Measurements from ENCODE around the gene AMN1. TPM values are rescaled to one million over a fixed set of nuclear protein-coding genes. Genes with fewer than 3 reads are reported as not detected.
"Not testable (repeated sequence)": the region's sequence is repeated elsewhere in the genome, so short reads cannot be mapped to it uniquely, and the experiment has no call there.

AMN1 gene
- total RNA-seq, 2 experiments from 2014 or later = 3.5 to 4.1 TPM

- intact Hi-C loops (cut with micrococcal nuclease) = loop anchor here (10.0 kb wide), 1 partner anchor 172 kb away; no protein-coding TSS in a partner anchor
- ATAC-seq (no peak), DNase-seq (no peak)
- H3K27me3 Mint-ChIP-seq = no peaks in the 10 kb centered on the region
- no peak for TF ChIP-seq CTCF (IDR thresholded peaks at IDR 0.05)
- H3K9me3 Mint-ChIP-seq = peaks cover 12% of the 10 kb centered on the region
- CTCF ChIA-PET = no interaction called here
- H3K4me3 Mint-ChIP-seq = peak overlapping the region; percentile 22
- H3K4me1 Mint-ChIP-seq (ENCODE audit: low read depth) = peaks cover 65% of the 10 kb centered on the region
- POLR2A ChIA-PET = interaction anchor here (1.2 kb wide), 1 partner anchor 11 kb away, joined by 3 read pairs; no protein-coding TSS in a partner anchor
- H3K36me3 Mint-ChIP-seq (ENCODE audit: low read depth) = peaks cover 50% of the 10 kb centered on the region
- H3K27ac Mint-ChIP-seq = peak overlapping the region; percentile 80
Observed at GRCh38 chr12:31722580-31722979, 6.2 kb downstream of the AMN1 start.

- H3K4me3 Mint-ChIP-seq; H3K27me3 Mint-ChIP-seq; CTCF ChIA-PET; H3K27ac Mint-ChIP-seq; intact Hi-C loops (cut with micrococcal nuclease); ATAC-seq; POLR2A ChIA-PET: not testable (repeated sequence)
- Mint-ChIP-seq H3K9me3 (peaks cover 18% of the 10 kb centered on the region), H3K36me3 (ENCODE audit: low read depth) (peaks cover 52% of the 10 kb centered on the region), H3K4me1 (ENCODE audit: low read depth) (peaks cover 43% of the 10 kb centered on the region)
- DNase-seq = peak; percentile 27
Observed at GRCh38 chr12:31718542-31719198, 10.2 kb downstream of the AMN1 start.

DNA sequence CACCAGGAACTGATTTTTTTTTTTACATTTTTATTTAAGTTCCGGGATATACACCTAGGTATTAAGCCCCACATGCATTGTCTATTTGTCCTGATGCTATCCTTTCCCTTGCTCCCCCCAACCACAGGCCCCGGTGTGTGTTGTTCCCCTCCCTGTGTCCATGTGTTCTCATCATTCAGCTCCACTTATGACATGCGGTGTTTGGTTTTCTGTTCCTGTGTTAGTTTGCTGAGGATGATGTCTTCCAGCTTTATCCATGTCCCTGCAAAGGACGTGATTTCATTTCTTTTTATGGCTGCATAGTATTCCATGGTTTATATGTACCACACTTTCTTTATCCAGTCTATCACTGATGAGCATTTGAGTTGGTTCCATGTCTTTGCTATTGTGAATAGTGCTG is 11.8 kb downstream of the AMN1 start:
- H3K27ac Mint-ChIP-seq, POLR2A ChIA-PET, ATAC-seq: not testable (repeated sequence)

GRCh38 chr12:31715283-31715825 is 13.5 kb downstream of the AMN1 start:
- Mint-ChIP-seq H3K36me3 (ENCODE audit: low read depth) (peaks cover 34% of the 10 kb centered on the region), H3K9me3 (peaks cover 15% of the 10 kb centered on the region), H3K27me3 (no peaks in the 10 kb centered on the region), H3K27ac (peak overlapping the region; percentile 5), H3K4me1 (ENCODE audit: low read depth) (peaks cover 15% of the 10 kb centered on the region), H3K4me3 (no peak overlapping the region)
- ATAC-seq = no peak
- no peak for DNase-seq
- ChIA-PET CTCF (interaction anchor here (0.8 to 3.4 kb wide), 4 partner anchors 10 to 62 kb away, joined by 3 to 11 read pairs (median 4); no protein-coding TSS in a partner anchor), POLR2A (interaction anchor here (0.6 to 1.4 kb wide), 4 partner anchors 13 to 245 kb away, joined by 3 to 4 read pairs (median 3); partner anchors contain the start of gene AMN1)
- intact Hi-C loops (cut with micrococcal nuclease) = no loop called here
- TF ChIP-seq CTCF (IDR thresholded peaks at IDR 0.05) = no peak

More for the DNA sequence above, 11.8 kb downstream of the AMN1 start:
- CTCF ChIA-PET; DNase-seq; intact Hi-C loops (cut with micrococcal nuclease); H3K4me3 Mint-ChIP-seq; H3K27me3 Mint-ChIP-seq: not testable (repeated sequence)
- Mint-ChIP-seq H3K4me1 (ENCODE audit: low read depth) (peaks cover 26% of the 10 kb centered on the region), H3K9me3 (peaks cover 16% of the 10 kb centered on the region), H3K36me3 (ENCODE audit: low read depth) (peaks cover 44% of the 10 kb centered on the region)

- peaks cover 36% of the 10 kb centered on the region for H3K36me3 Mint-ChIP-seq (ENCODE audit: low read depth)
- peaks cover 17% of the 10 kb centered on the region for H3K9me3 Mint-ChIP-seq
- intact Hi-C loops (cut with micrococcal nuclease) = no loop called here
Observed at GRCh38 chr12:31714406-31715271, 14.2 kb downstream of the AMN1 start.

More at GRCh38 chr12:31714406-31715271, 14.2 kb downstream of the AMN1 start:
- ATAC-seq (no peak), DNase-seq (no peak)
- CTCF ChIA-PET = interaction anchor here (0.8 to 3.4 kb wide), 4 partner anchors 11 to 61 kb away, joined by 3 to 11 read pairs (median 4); no protein-coding TSS in a partner anchor
- Mint-ChIP-seq H3K4me1 (ENCODE audit: low read depth) (peaks cover 16% of the 10 kb centered on the region), H3K4me3 (no peak overlapping the region), H3K27me3 (no peaks in the 10 kb centered on the region), H3K27ac (no peak overlapping the region)
- no peak for TF ChIP-seq CTCF (IDR thresholded peaks at IDR 0.05)
- POLR2A ChIA-PET = interaction anchor here (0.6 to 1.4 kb wide), 4 partner anchors 14 to 245 kb away, joined by 3 to 4 read pairs (median 3); partner anchors contain the start of gene AMN1

All from activated CD8-positive, alpha-beta T cell treated with anti-CD3 and anti-CD28 coated beads for 36 hours (primary cell).